GM12873 (cell line): Measurements from ENCODE around the gene SMCO4.

Source experiments
- CTCF ChIP-seq: IDR thresholded peaks from 2 replicates; pipeline ENCODE4 v1.5.1; 2012; ENCODE audit warnings: low read depth, mild to moderate bottlenecking, moderate library complexity, low read length, control low read depth; ENCODE audit not compliant: insufficient read depth; ENCODE audit errors: missing control alignments

SMCO4 gene

GRCh38 chr11:93540896-93541553, 2.2 kb downstream of the SMCO4 start:
- TF ChIP-seq CTCF, result no peak

GRCh38 chr11:93540337-93540736, 2.9 kb downstream of the SMCO4 start:
- no peak for TF ChIP-seq CTCF

GRCh38 chr11:93537767-93538261, 5.4 kb downstream of the SMCO4 start:
- TF ChIP-seq CTCF, result no peak

- TF ChIP-seq CTCF, result no peak
These were observed 6.1 kb downstream of the SMCO4 start for GRCh38 chr11:93537049-93537448.

GRCh38 chr11:93536101-93536861, 6.9 kb downstream of the SMCO4 start:
- TF ChIP-seq CTCF, result no peak

- no peak for TF ChIP-seq CTCF
These were observed 10.4 kb downstream of the SMCO4 start for GRCh38 chr11:93532806-93533205.

- no peak for TF ChIP-seq CTCF
These were observed 10.9 kb downstream of the SMCO4 start for GRCh38 chr11:93532281-93532789.
